ENCODE data around the gene CHRNA1. TPM values are rescaled to one million over a fixed set of nuclear protein-coding genes. Genes with fewer than 3 reads are reported as not detected.

The CHRNA1 gene
- total RNA-seq, 4 donors from 2014 or later: not detected

GRCh38 chr2:174800436-174801205, 36.3 kb upstream of the CHRNA1 start:
- no peak overlapping the region for H3K4me3 ChIP-seq
- peaks cover 0 to 3% (median 0%) of the 10 kb centered on the region in 4 donors for H3K4me1 ChIP-seq
- DNase-seq (ENCODE audit: low spot score in 2 of 2): no peak
- no peaks in the 10 kb centered on the region for H3K27me3 ChIP-seq
- WGBS, 2 donors: 89 to 92% methylated on average over 8 of the region's 8 CpGs
- TF ChIP-seq, protein P1, sequence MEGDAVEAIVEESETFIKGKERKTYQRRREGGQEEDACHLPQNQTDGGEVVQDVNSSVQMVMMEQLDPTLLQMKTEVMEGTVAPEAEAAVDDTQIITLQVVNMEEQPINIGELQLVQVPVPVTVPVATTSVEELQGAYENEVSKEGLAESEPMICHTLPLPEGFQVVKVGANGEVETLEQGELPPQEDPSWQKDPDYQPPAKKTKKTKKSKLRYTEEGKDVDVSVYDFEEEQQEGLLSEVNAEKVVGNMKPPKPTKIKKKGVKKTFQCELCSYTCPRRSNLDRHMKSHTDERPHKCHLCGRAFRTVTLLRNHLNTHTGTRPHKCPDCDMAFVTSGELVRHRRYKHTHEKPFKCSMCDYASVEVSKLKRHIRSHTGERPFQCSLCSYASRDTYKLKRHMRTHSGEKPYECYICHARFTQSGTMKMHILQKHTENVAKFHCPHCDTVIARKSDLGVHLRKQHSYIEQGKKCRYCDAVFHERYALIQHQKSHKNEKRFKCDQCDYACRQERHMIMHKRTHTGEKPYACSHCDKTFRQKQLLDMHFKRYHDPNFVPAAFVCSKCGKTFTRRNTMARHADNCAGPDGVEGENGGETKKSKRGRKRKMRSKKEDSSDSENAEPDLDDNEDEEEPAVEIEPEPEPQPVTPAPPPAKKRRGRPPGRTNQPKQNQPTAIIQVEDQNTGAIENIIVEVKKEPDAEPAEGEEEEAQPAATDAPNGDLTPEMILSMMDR (IDR thresholded peaks at IDR 0.05): no peak
- TF ChIP-seq EP300 (IDR thresholded peaks at IDR 0.05) (no peak), POLR2A (IDR thresholded peaks at IDR 0.05) (no peak)
- no peak overlapping the region for H3K27ac ChIP-seq
- H3K36me3 ChIP-seq: peaks cover 0 to 24% (median 0%) of the 10 kb centered on the region in 3 donors
- H3K9me3 ChIP-seq: no peaks in the 10 kb centered on the region

DNA sequence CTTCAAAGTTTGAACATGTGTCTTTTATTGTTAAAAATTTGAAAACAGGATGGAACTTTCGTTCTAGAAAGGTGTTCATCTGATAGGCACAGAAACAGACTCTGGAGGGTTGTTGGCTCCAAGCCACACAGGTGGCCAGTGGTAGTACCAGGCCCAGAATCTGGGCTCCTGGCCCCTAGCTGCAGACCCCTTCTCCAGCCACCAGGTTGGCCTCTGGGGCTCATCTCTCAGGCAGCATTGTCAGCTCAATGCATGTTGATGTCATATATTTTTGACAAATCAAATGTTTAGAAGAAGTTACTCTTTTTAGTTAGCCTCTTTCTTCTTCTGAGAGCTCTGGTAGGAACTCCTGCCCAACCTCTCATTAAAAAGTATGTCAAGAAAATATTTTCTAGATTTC, 34.5 kb upstream of the CHRNA1 start:
- peaks cover 0 to 19% (median 0%) of the 10 kb centered on the region in 3 donors for H3K36me3 ChIP-seq
- no peak overlapping the region for H3K4me3 ChIP-seq
- H3K27ac ChIP-seq: no peak overlapping the region
- WGBS, 2 donors: 80 to 96% methylated on average over 1 of the region's 1 CpG
- TF ChIP-seq POLR2A (IDR thresholded peaks at IDR 0.05) (no peak), EP300 (IDR thresholded peaks at IDR 0.05) (no peak)
- TF ChIP-seq, protein P1 (IDR thresholded peaks at IDR 0.05): no peak
- H3K9me3 ChIP-seq: no peaks in the 10 kb centered on the region
- H3K27me3 ChIP-seq: no peaks in the 10 kb centered on the region
- H3K4me1 ChIP-seq: peaks cover 0 to 3% (median 0%) of the 10 kb centered on the region in 4 donors
- DNase-seq (ENCODE audit: low spot score in 2 of 2): no peak

- DNase-seq (ENCODE audit: low spot score in 2 of 2): no peak
- H3K4me1 ChIP-seq: peaks cover 0 to 3% (median 0%) of the 10 kb centered on the region in 4 donors
- H3K27ac ChIP-seq: no peak overlapping the region
- 60 to 77% methylated on average over 1 of the region's 1 CpG for WGBS, 2 donors
- peaks cover 0 to 19% (median 0%) of the 10 kb centered on the region in 3 donors for H3K36me3 ChIP-seq
- H3K4me3 ChIP-seq: no peak overlapping the region
- TF ChIP-seq, protein P1 (IDR thresholded peaks at IDR 0.05): no peak
- TF ChIP-seq POLR2A (IDR thresholded peaks at IDR 0.05) (no peak), EP300 (IDR thresholded peaks at IDR 0.05) (no peak)
- H3K27me3 ChIP-seq: no peaks in the 10 kb centered on the region
- H3K9me3 ChIP-seq: no peaks in the 10 kb centered on the region
Measured at GRCh38 chr2:174797781-174798276, 33.6 kb upstream of the CHRNA1 start.

- H3K9me3 ChIP-seq: no peaks in the 10 kb centered on the region
- TF ChIP-seq POLR2A (IDR thresholded peaks at IDR 0.05): no peak
- no peak for TF ChIP-seq EP300 (IDR thresholded peaks at IDR 0.05)
- TF ChIP-seq, protein P1 (IDR thresholded peaks at IDR 0.05): no peak
- no peak overlapping the region for H3K4me3 ChIP-seq
- no peak for DNase-seq (ENCODE audit: low spot score in 2 of 2)
- peaks cover 0 to 19% (median 0%) of the 10 kb centered on the region in 3 donors for H3K36me3 ChIP-seq
- no peaks in the 10 kb centered on the region for H3K4me1 ChIP-seq
- H3K27ac ChIP-seq: no peak overlapping the region
- H3K27me3 ChIP-seq: no peaks in the 10 kb centered on the region
Measured at GRCh38 chr2:174796319-174796771, 32.1 kb upstream of the CHRNA1 start.

- Histone ChIP-seq H3K27ac (no peak overlapping the region), H3K4me1 (no peaks in the 10 kb centered on the region)
- WGBS, 2 donors: 77 to 82% methylated on average over 3 of the region's 3 CpGs
Measured at GRCh38 chr2:174794851-174795374, 30.6 kb upstream of the CHRNA1 start.

More at GRCh38 chr2:174794851-174795374, 30.6 kb upstream of the CHRNA1 start:
- DNase-seq (ENCODE audit: low spot score in 2 of 2): no peak
- H3K9me3 ChIP-seq: no peaks in the 10 kb centered on the region
- no peaks in the 10 kb centered on the region for H3K27me3 ChIP-seq
- TF ChIP-seq, protein P1 (IDR thresholded peaks at IDR 0.05): no peak
- TF ChIP-seq EP300 (IDR thresholded peaks at IDR 0.05): no peak
- no peak for TF ChIP-seq POLR2A (IDR thresholded peaks at IDR 0.05)
- no peak overlapping the region for H3K4me3 ChIP-seq
- H3K36me3 ChIP-seq: peaks cover 0 to 16% (median 0%) of the 10 kb centered on the region in 3 donors
